Tibial nerve (tissue), 4 donors: ENCODE results near the gene DQX1.

ENCODE experiments used
- CTCF ChIP-seq, 5 experiments: fragments of 200-600 bp in 3 of 5; fragments of 450-650 bp in 2 of 5; sonication (generic) in 3 of 5; IDR thresholded peaks; one replicate each; pipeline ENCODE4 v1.5.1; 2016 to 2019; ENCODE audit warnings: antibody characterized with exemption in 5 of 5, mild to moderate bottlenecking in 3 of 5, moderate library complexity in 2 of 5
- EP300 ChIP-seq, 2 donors: sonication (generic); formaldehyde crosslinking; IDR thresholded peaks; one replicate each; pipeline ENCODE4 v1.6.1; 2017; ENCODE audit warnings: antibody characterized with exemption in 2 of 2, mild to moderate bottlenecking in 1 of 2
- POLR2A ChIP-seq, 2 donors: fragments of 450-650 bp; IDR thresholded peaks; one replicate each; pipeline ENCODE4 v1.6.1; 2017; ENCODE audit warnings: antibody characterized with exemption in 2 of 2, mild to moderate bottlenecking in 2 of 2, moderate library complexity in 2 of 2

- TF ChIP-seq EP300 (IDR thresholded peaks at IDR 0.05): no peak
- no peak for TF ChIP-seq POLR2A (IDR thresholded peaks at IDR 0.05)
- no peak for TF ChIP-seq CTCF (IDR thresholded peaks at IDR 0.05)
Observed at GRCh38 chr2:74474481-74474880, 51.5 kb downstream of the DQX1 start.
